B cell (primary cell): ENCODE measurements around the gene CD44.

Experiments
- EZH2 ChIP-seq: IDR thresholded peaks from 2 replicates; pipeline ENCODE4 v1.6.1; 2012; ENCODE audit warnings: borderline replicate concordance, low read depth, mild to moderate bottlenecking, moderate library complexity, low read length; ENCODE audit not compliant: insufficient read depth, poor library complexity, severe bottlenecking
- TF ChIP-seq, protein P1 (sequence below): fragments of 200-600 bp; IDR thresholded peaks from one replicate; pipeline ENCODE4 v1.8.0; 2022; ENCODE audit warnings: antibody characterized with exemption, mild to moderate bottlenecking

- TF ChIP-seq EZH2 = no peak
- TF ChIP-seq, protein P1, sequence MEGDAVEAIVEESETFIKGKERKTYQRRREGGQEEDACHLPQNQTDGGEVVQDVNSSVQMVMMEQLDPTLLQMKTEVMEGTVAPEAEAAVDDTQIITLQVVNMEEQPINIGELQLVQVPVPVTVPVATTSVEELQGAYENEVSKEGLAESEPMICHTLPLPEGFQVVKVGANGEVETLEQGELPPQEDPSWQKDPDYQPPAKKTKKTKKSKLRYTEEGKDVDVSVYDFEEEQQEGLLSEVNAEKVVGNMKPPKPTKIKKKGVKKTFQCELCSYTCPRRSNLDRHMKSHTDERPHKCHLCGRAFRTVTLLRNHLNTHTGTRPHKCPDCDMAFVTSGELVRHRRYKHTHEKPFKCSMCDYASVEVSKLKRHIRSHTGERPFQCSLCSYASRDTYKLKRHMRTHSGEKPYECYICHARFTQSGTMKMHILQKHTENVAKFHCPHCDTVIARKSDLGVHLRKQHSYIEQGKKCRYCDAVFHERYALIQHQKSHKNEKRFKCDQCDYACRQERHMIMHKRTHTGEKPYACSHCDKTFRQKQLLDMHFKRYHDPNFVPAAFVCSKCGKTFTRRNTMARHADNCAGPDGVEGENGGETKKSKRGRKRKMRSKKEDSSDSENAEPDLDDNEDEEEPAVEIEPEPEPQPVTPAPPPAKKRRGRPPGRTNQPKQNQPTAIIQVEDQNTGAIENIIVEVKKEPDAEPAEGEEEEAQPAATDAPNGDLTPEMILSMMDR = no peak
These were observed 106.8 kb downstream of the CD44 start for GRCh38 chr11:35245786-35246185.
